ENCODE results near the gene DERA.

GRCh38 chr12:16086942-16087341 is 175.8 kb downstream of the DERA start:
- TF ChIP-seq, protein P1, sequence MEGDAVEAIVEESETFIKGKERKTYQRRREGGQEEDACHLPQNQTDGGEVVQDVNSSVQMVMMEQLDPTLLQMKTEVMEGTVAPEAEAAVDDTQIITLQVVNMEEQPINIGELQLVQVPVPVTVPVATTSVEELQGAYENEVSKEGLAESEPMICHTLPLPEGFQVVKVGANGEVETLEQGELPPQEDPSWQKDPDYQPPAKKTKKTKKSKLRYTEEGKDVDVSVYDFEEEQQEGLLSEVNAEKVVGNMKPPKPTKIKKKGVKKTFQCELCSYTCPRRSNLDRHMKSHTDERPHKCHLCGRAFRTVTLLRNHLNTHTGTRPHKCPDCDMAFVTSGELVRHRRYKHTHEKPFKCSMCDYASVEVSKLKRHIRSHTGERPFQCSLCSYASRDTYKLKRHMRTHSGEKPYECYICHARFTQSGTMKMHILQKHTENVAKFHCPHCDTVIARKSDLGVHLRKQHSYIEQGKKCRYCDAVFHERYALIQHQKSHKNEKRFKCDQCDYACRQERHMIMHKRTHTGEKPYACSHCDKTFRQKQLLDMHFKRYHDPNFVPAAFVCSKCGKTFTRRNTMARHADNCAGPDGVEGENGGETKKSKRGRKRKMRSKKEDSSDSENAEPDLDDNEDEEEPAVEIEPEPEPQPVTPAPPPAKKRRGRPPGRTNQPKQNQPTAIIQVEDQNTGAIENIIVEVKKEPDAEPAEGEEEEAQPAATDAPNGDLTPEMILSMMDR (conservative IDR thresholded peaks at IDR 0.05; ENCODE audit: low read depth, low read length), result no peak
- no peak for TF ChIP-seq EZH2 (IDR thresholded peaks at IDR 0.05; ENCODE audit: borderline replicate concordance, low read depth, low read length, poor library complexity, severe bottlenecking)

All from A673 (cell line).